Thyroid gland (tissue), 4 donors: ENCODE measurements around the gene CENPX.

Experiments
- POLR2A ChIP-seq, 2 donors: fragments of 450-650 bp; IDR thresholded peaks; one replicate each; pipeline ENCODE4 v1.6.1; 2017; ENCODE audit warnings: antibody characterized with exemption in 2 of 2, mild to moderate bottlenecking in 2 of 2, moderate library complexity in 1 of 2
- TF ChIP-seq, protein P1 (sequence below), 6 experiments: fragments of 200-600 bp in 3 of 6; fragments of 450-650 bp in 3 of 6; sonication (generic) in 3 of 6; IDR thresholded peaks; one replicate each; pipeline ENCODE4 v1.5.1; 2016 to 2019; ENCODE audit warnings: antibody characterized with exemption in 6 of 6, mild to moderate bottlenecking in 2 of 6, inconsistent platforms in 1 of 6, moderate library complexity in 1 of 6

DNA sequence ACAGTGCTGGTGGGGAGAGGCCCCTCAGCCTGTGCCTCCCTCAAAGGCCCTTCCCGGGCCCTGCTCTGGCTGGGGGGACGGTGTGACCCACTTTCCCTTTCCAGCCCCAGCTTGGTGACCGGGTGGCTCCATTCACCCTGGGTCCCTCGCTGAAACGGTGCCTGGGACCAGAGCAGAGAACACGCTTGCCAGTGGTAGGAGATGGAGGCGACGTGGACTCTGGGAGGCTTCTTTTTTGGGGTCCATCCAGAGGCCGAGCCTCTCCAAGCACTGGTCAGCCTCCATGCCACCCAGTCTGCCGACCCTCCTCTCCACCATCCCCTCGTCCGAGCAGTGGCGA lies 7.7 kb downstream of the CENPX start:
- TF ChIP-seq, protein P1, sequence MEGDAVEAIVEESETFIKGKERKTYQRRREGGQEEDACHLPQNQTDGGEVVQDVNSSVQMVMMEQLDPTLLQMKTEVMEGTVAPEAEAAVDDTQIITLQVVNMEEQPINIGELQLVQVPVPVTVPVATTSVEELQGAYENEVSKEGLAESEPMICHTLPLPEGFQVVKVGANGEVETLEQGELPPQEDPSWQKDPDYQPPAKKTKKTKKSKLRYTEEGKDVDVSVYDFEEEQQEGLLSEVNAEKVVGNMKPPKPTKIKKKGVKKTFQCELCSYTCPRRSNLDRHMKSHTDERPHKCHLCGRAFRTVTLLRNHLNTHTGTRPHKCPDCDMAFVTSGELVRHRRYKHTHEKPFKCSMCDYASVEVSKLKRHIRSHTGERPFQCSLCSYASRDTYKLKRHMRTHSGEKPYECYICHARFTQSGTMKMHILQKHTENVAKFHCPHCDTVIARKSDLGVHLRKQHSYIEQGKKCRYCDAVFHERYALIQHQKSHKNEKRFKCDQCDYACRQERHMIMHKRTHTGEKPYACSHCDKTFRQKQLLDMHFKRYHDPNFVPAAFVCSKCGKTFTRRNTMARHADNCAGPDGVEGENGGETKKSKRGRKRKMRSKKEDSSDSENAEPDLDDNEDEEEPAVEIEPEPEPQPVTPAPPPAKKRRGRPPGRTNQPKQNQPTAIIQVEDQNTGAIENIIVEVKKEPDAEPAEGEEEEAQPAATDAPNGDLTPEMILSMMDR (IDR thresholded peaks at IDR 0.05): no peak
- TF ChIP-seq POLR2A (IDR thresholded peaks at IDR 0.05): no peak
